ENCODE results near the gene AMDHD2. TPM values are rescaled to one million over a fixed set of nuclear protein-coding genes. Genes with fewer than 3 reads are reported as not detected.
"Not testable (repeated sequence)": the region's sequence is repeated elsewhere in the genome, so short reads cannot be mapped to it uniquely, and the experiment has no call there.

Gene AMDHD2
- total RNA-seq, 1 donor from 2014 or later, result 25.5 TPM

DNA sequence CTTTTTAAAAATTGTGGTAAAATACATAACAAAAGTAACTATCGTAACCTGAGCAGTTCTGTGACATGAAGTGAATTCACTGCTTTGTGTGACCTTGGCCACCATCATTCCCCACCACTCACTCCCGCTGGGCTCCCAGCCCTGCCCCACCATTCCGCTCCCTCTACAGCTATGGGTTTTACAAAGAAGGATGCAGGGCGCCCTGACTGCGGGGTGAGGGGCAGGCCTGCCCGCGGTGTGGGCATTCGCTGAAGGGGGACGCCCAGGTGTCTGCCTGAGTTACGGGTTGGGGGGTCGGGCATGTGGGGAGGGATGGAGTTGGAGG lies 11.2 kb downstream of the AMDHD2 start, which contains the start of gene CEMP1:
Gene CEMP1 (minus strand): TSS at position 38 of the 325 bp plus-strand sequence. CDS start 335 bp downstream, outside the sequence.
- peak within 1 kb of the TSS; percentile 99 for H3K27ac ChIP-seq
- TF ChIP-seq POLR2A (IDR thresholded peaks at IDR 0.05), result no peak
- TF ChIP-seq POLR2AphosphoS5 (IDR thresholded peaks at IDR 0.05; ENCODE audit: insufficient read depth in 1 of 2, low read depth in 1 of 2), result no peak
- TF ChIP-seq, protein P1, sequence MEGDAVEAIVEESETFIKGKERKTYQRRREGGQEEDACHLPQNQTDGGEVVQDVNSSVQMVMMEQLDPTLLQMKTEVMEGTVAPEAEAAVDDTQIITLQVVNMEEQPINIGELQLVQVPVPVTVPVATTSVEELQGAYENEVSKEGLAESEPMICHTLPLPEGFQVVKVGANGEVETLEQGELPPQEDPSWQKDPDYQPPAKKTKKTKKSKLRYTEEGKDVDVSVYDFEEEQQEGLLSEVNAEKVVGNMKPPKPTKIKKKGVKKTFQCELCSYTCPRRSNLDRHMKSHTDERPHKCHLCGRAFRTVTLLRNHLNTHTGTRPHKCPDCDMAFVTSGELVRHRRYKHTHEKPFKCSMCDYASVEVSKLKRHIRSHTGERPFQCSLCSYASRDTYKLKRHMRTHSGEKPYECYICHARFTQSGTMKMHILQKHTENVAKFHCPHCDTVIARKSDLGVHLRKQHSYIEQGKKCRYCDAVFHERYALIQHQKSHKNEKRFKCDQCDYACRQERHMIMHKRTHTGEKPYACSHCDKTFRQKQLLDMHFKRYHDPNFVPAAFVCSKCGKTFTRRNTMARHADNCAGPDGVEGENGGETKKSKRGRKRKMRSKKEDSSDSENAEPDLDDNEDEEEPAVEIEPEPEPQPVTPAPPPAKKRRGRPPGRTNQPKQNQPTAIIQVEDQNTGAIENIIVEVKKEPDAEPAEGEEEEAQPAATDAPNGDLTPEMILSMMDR (IDR thresholded peaks at IDR 0.05), result no peak
- H3K4me1 ChIP-seq, result peaks cover 23% of the 10 kb centered on the region
- no peaks in the 10 kb centered on the region for H3K9me3 ChIP-seq
- intact Hi-C loops (cut with DNase I), result no loop called here
- no peaks in the 10 kb centered on the region for H3K27me3 ChIP-seq
- peaks cover 0 to 22% of the 10 kb centered on the region in 2 donors for H3K36me3 ChIP-seq
- peak within 1 kb of the TSS; percentile 83 to 88 for H3K4me3 ChIP-seq
- DNase-seq (ENCODE audit: extremely low spot score in 2 of 2), result no peak

- TF ChIP-seq POLR2AphosphoS5 (IDR thresholded peaks at IDR 0.05; ENCODE audit: insufficient read depth in 1 of 2, low read depth in 1 of 2) (peak; percentile 93 to 95), POLR2A (IDR thresholded peaks at IDR 0.05) (peak in 1 of 2 donors; percentile 60)
- TF ChIP-seq, protein P1 (IDR thresholded peaks at IDR 0.05), result no peak
- DNase-seq (ENCODE audit: extremely low spot score in 2 of 2), result peak in 1 of 2 donors; percentile 98
- H3K27me3 ChIP-seq, result no peaks in the 10 kb centered on the region
- H3K9me3 ChIP-seq, result no peaks in the 10 kb centered on the region
- peaks cover 29% of the 10 kb centered on the region for H3K4me1 ChIP-seq
- H3K4me3 ChIP-seq, result peak overlapping the region; percentile 83 to 88
- H3K36me3 ChIP-seq, result peaks cover 0 to 21% of the 10 kb centered on the region in 2 donors
- intact Hi-C loops (cut with DNase I), result no loop called here
- peak overlapping the region; percentile 99 for H3K27ac ChIP-seq
Observed at GRCh38 chr16:2531696-2532493, 11.7 kb downstream of the AMDHD2 start.

DNA sequence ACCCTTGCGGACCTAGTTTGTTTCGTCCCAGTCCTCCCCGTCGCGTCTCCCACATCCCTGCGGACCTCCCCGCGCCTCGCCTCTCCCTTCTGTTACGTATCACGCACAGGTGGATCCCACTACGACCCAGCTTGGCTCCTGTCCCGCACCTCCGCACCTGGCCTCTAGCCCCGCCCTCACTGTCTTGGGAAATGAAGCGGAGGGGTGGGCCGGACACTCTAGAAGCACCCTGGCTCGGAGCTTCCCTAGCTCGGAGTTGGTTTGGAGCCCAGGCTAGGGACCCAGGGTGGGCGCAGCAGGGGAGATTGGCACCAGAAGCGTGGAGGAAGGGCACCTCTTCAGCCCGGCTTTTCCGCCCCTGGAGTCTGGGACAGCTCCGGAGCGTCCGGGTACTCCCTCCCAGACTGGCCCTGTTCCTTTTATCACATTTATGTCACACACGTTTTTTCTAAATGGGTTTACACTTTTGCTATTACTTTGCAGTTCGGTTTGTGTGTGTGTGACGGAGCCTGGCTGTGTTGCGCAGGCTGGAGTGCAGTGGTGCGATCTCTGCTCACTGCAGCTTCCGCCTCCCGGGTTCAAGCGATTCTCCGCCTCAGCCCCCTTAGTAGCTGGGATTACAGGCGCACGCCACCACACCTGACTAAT lies 12.4 kb downstream of the AMDHD2 start:
- no peaks in the 10 kb centered on the region for H3K9me3 ChIP-seq
- no peaks in the 10 kb centered on the region for H3K27me3 ChIP-seq
- intact Hi-C loops (cut with DNase I), result no loop called here
- TF ChIP-seq, protein P1 (IDR thresholded peaks at IDR 0.05), result peak in 1 of 3 experiments; percentile 5
- TF ChIP-seq POLR2AphosphoS5 (IDR thresholded peaks at IDR 0.05; ENCODE audit: insufficient read depth in 1 of 2, low read depth in 1 of 2) (peak in 1 of 2 donors; percentile 61), POLR2A (IDR thresholded peaks at IDR 0.05) (no peak)
- H3K4me1 ChIP-seq, result peaks cover 32% of the 10 kb centered on the region
- peak overlapping the region; percentile 83 to 88 for H3K4me3 ChIP-seq
- no peak for DNase-seq (ENCODE audit: extremely low spot score in 2 of 2)
- H3K27ac ChIP-seq, result peak overlapping the region; percentile 99
- peaks cover 0 to 20% of the 10 kb centered on the region in 2 donors for H3K36me3 ChIP-seq

- H3K4me1 ChIP-seq, result peaks cover 32% of the 10 kb centered on the region
- H3K27me3 ChIP-seq; DNase-seq (ENCODE audit: extremely low spot score in 2 of 2); H3K9me3 ChIP-seq; intact Hi-C loops (cut with DNase I): not testable (repeated sequence)
- H3K27ac ChIP-seq, result peak overlapping the region; percentile 99
- H3K4me3 ChIP-seq, result peak overlapping the region; percentile 83 to 88
- H3K36me3 ChIP-seq, result peaks cover 0 to 14% of the 10 kb centered on the region in 2 donors
Observed at GRCh38 chr16:2533142-2533755, 13.1 kb downstream of the AMDHD2 start.

DNA sequence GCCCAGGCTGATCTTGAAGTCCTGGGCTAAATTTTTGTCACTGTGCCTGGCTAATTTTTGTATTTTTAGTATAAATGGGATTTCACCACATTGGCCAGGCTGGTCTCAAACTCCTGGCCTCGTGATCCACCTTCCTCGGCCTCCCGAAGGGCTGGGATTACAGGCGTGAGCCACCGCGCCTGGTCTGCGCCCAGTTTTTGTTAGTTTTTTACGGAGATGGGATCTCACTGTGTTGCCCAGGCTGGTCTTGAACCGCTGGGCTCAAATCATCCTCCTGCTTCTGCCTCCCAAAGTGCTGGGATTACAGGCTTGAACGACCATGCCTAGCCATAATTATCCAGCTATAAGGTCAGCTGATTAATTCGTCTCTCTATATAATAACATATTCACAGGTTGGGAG lies 13.7 kb downstream of the AMDHD2 start:
- Histone ChIP-seq H3K4me3 (no peak overlapping the region), H3K9me3 (no peaks in the 10 kb centered on the region), H3K36me3 (peaks cover 0 to 7% of the 10 kb centered on the region in 2 donors), H3K27me3 (no peaks in the 10 kb centered on the region), H3K27ac (no peak overlapping the region), H3K4me1 (peaks cover 36% of the 10 kb centered on the region)
- TF ChIP-seq, protein P1 (IDR thresholded peaks at IDR 0.05), result no peak
- TF ChIP-seq POLR2AphosphoS5 (IDR thresholded peaks at IDR 0.05; ENCODE audit: insufficient read depth in 1 of 2, low read depth in 1 of 2) (no peak), POLR2A (IDR thresholded peaks at IDR 0.05) (no peak)
- intact Hi-C loops (cut with DNase I), result no loop called here
- no peak for DNase-seq (ENCODE audit: extremely low spot score in 2 of 2)

GRCh38 chr16:2534335-2534734 lies 14.2 kb downstream of the AMDHD2 start:
- H3K4me3 ChIP-seq; H3K36me3 ChIP-seq; H3K27me3 ChIP-seq; H3K9me3 ChIP-seq; intact Hi-C loops (cut with DNase I); DNase-seq (ENCODE audit: extremely low spot score in 2 of 2): not testable (repeated sequence)
- peak overlapping the region; percentile 86 for H3K27ac ChIP-seq
- peaks cover 40% of the 10 kb centered on the region for H3K4me1 ChIP-seq
